AG04450 (cell line): ENCODE data around the gene DRC1. TPM values are rescaled to one million over a fixed set of nuclear protein-coding genes. Genes with fewer than 3 reads are reported as not detected.

Experiments
- CTCF ChIA-PET: fragments of 300-600, 350-600 bp; formaldehyde crosslinking; extraction: SDS; loops from one replicate; lab custom pipeline; 2022; ENCODE audit warnings: antibody characterized with exemption, inconsistent platforms; lab: Charles Lee
- POLR2A ChIA-PET: fragments of 350-600 bp; formaldehyde crosslinking; extraction: SDS; loops from one replicate; lab custom pipeline; 2021; ENCODE audit warnings: antibody characterized with exemption, inconsistent platforms; lab: Yijun Ruan, JAX
- DNase-seq: peaks from one replicate; pipeline ENCODE4 v3.0.0-alpha.2; 2011; ENCODE audit warnings: low read depth, low spot score
- H3K27ac ChIP-seq: one replicate; pipeline ENCODE4 v1.5.1; 2012; ENCODE audit warnings: low read depth, low read length, control low read depth
- H3K27me3 ChIP-seq: one replicate; pipeline ENCODE4 v1.6.0; 2012; ENCODE audit warnings: low read length; ENCODE audit not compliant: control insufficient read depth, insufficient read depth
- H3K4me3 ChIP-seq: 2 replicates; pipeline ENCODE4 v1.5.1; 2011; ENCODE audit warnings: mild to moderate bottlenecking, low read depth, low read length, control low read depth
- H3K9me3 ChIP-seq: 2 replicates; pipeline ENCODE4 v1.5.1; 2012; ENCODE audit warnings: low read length; ENCODE audit not compliant: control insufficient read depth, insufficient read depth
- CTCF ChIP-seq: IDR thresholded peaks from 2 replicates; pipeline ENCODE4 v1.5.1; 2011; ENCODE audit warnings: low read depth, low read length, control low read depth, inconsistent platforms
- polyA plus RNA-seq: library from polyadenylated mRNA; depleted of rRNA; stranded (reverse); fragments of >200 nt; gene quantifications from 2 replicates; pipeline ENCODE4 v1.2.3, GENCODE V29; 2011

DRC1 gene
- polyA plus RNA-seq, 1 experiment, result not detected

- Histone ChIP-seq H3K4me3 (no peak overlapping the region), H3K9me3 (no peaks in the 10 kb centered on the region), H3K27ac (no peak overlapping the region), H3K27me3 (peaks cover 36% of the 10 kb centered on the region)
- ChIA-PET POLR2A (no interaction called here), CTCF (no interaction called here)
- no peak for DNase-seq
- TF ChIP-seq CTCF, result no peak
Measured at GRCh38 chr2:26488463-26489212, 86.9 kb downstream of the DRC1 start.

DNA sequence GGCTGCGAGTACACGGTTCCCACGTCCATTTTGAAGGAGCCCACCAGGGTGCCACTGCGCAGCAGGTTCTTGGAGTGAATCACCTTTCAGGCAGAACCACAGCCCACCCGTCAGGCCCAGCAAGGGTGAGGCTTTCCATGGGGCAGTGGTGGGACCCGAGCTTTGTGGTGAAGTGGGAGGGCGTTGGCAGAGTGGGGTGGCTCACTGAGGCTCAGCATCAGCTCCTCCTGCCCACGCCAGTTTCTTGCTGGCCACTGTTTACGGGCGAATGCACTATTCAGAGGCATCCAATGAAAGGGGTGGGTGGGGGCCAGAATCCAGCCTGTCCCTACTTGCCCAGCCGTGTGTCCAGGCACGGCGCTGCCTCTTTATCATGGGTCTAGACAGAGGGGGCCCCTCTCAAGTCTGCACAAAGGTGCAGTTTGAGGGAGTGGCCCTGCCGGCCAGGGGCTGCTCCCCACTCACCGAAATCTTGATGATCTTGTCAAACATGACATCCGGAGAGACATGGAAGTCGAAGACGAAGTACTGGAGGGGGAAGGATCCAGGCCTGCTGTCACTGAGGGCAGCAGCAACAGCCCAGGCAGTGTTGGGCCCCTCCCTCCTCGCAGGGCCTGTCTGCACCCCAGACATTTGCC, 87.6 kb downstream of the DRC1 start:
- peaks cover 31% of the 10 kb centered on the region for H3K27me3 ChIP-seq
- ChIA-PET POLR2A (no interaction called here), CTCF (no interaction called here)
- no peaks in the 10 kb centered on the region for H3K9me3 ChIP-seq
- DNase-seq, result no peak
- H3K27ac ChIP-seq, result no peak overlapping the region
- H3K4me3 ChIP-seq, result no peak overlapping the region
- no peak for TF ChIP-seq CTCF

GRCh38 chr2:26491563-26492167, 89.9 kb downstream of the DRC1 start:
- CTCF ChIA-PET, result no interaction called here
- Histone ChIP-seq H3K27me3 (peaks cover 22% of the 10 kb centered on the region), H3K27ac (no peak overlapping the region), H3K4me3 (no peak overlapping the region), H3K9me3 (no peaks in the 10 kb centered on the region)
- TF ChIP-seq CTCF, result no peak
- no peak for DNase-seq
- POLR2A ChIA-PET, result no interaction called here

- no peak overlapping the region for H3K27ac ChIP-seq
- ChIA-PET CTCF (no interaction called here), POLR2A (interaction anchor here (0.6 kb wide), 1 partner anchor 91 kb away, joined by 3 read pairs; the partner anchor contains the start of gene DRC1)
- no peak for TF ChIP-seq CTCF
- no peak for DNase-seq
- peaks cover 19% of the 10 kb centered on the region for H3K27me3 ChIP-seq
- no peaks in the 10 kb centered on the region for H3K9me3 ChIP-seq
- H3K4me3 ChIP-seq, result no peak overlapping the region
Measured at GRCh38 chr2:26492749-26493515, 91.2 kb downstream of the DRC1 start.
